WERI-Rb-1 (cell line): ENCODE data around the gene SETD5.

Experiments used
- DNase-seq: peaks from one replicate; pipeline ENCODE4 v3.0.0-alpha.2; 2020
- H3K27ac ChIP-seq: fragments of 250-450 bp; sonication (Bioruptor Pico); 2 replicates; pipeline ENCODE4 v1.5.1; 2020; ENCODE audit warnings: mild to moderate bottlenecking, moderate library complexity
- H3K27me3 ChIP-seq: fragments of 250-450 bp; sonication (Bioruptor Pico); 2 replicates; pipeline ENCODE4 v1.5.1; 2021; ENCODE audit warnings: mild to moderate bottlenecking, low read depth, moderate library complexity; ENCODE audit not compliant: insufficient read depth, severe bottlenecking
- H3K36me3 ChIP-seq: fragments of 250-450 bp; sonication (Bioruptor Pico); 2 replicates; pipeline ENCODE4 v1.5.1; 2020; ENCODE audit warnings: mild to moderate bottlenecking, moderate library complexity
- H3K4me3 ChIP-seq: 2 replicates; pipeline ENCODE4 v1.5.1; 2011; ENCODE audit warnings: low read depth, mild to moderate bottlenecking, control low read depth, low read length
- H3K9me3 ChIP-seq: fragments of 250-450 bp; sonication (Bioruptor Pico); 2 replicates; pipeline ENCODE4 v1.5.1; 2021; ENCODE audit warnings: mild to moderate bottlenecking, moderate library complexity; ENCODE audit not compliant: severe bottlenecking
- CTCF ChIP-seq: IDR thresholded peaks from 2 replicates; pipeline ENCODE4 v1.5.1; 2011; ENCODE audit warnings: low read depth, mild to moderate bottlenecking, control low read depth, inconsistent platforms, low read length

Gene SETD5

GRCh38 chr3:9386078-9386459 is 11.3 kb upstream of the SETD5 start:
- Histone ChIP-seq H3K4me3 (no peak overlapping the region), H3K9me3 (no peaks in the 10 kb centered on the region), H3K27ac (no peak overlapping the region), H3K36me3 (peaks cover 88% of the 10 kb centered on the region), H3K27me3 (no peaks in the 10 kb centered on the region)
- no peak for TF ChIP-seq CTCF
- DNase-seq = no peak

- Histone ChIP-seq H3K9me3 (no peaks in the 10 kb centered on the region), H3K27me3 (no peaks in the 10 kb centered on the region), H3K36me3 (peaks cover 91% of the 10 kb centered on the region), H3K4me3 (no peak overlapping the region), H3K27ac (no peak overlapping the region)
- no peak for DNase-seq
- TF ChIP-seq CTCF = no peak
Observed at GRCh38 chr3:9386501-9387321, 10.7 kb upstream of the SETD5 start.

GRCh38 chr3:9387322-9387655 is 10.1 kb upstream of the SETD5 start:
- peaks cover 97% of the 10 kb centered on the region for H3K36me3 ChIP-seq
- H3K9me3 ChIP-seq = no peaks in the 10 kb centered on the region
- no peak for DNase-seq
- TF ChIP-seq CTCF = no peak
- no peaks in the 10 kb centered on the region for H3K27me3 ChIP-seq
- no peak overlapping the region for H3K4me3 ChIP-seq
- no peak overlapping the region for H3K27ac ChIP-seq

GRCh38 chr3:9388142-9388541 is 9.3 kb upstream of the SETD5 start:
- peaks cover 98% of the 10 kb centered on the region for H3K36me3 ChIP-seq
- DNase-seq = no peak
- no peak overlapping the region for H3K4me3 ChIP-seq
- no peak overlapping the region for H3K27ac ChIP-seq
- H3K9me3 ChIP-seq = no peaks in the 10 kb centered on the region
- no peak for TF ChIP-seq CTCF
- no peaks in the 10 kb centered on the region for H3K27me3 ChIP-seq

- peaks cover 98% of the 10 kb centered on the region for H3K36me3 ChIP-seq
- DNase-seq = no peak
Observed at GRCh38 chr3:9388562-9389272, 8.7 kb upstream of the SETD5 start.

More at GRCh38 chr3:9388562-9389272, 8.7 kb upstream of the SETD5 start:
- TF ChIP-seq CTCF = no peak
- Histone ChIP-seq H3K4me3 (no peak overlapping the region), H3K27me3 (no peaks in the 10 kb centered on the region), H3K9me3 (no peaks in the 10 kb centered on the region), H3K27ac (no peak overlapping the region)
